SU-DHL-6 (cell line): ENCODE data around the gene CAMKK2.
"Not testable (repeated sequence)": the region's sequence is repeated elsewhere in the genome, so short reads cannot be mapped to it uniquely, and the experiment has no call there.

Experiments used
- CTCF ChIP-seq: fragments of 200-600 bp; sonication (generic); IDR thresholded peaks from one replicate; pipeline ENCODE4 v1.5.1; 2017; ENCODE audit warnings: antibody characterized with exemption, mild to moderate bottlenecking, low read length, moderate library complexity; ENCODE audit not compliant: insufficient read depth, poor library complexity, severe bottlenecking
- EZH2phosphoT487 ChIP-seq: fragments of 200-600 bp; sonication (generic), shearing (Covaris generic); conservative IDR thresholded peaks from 2 replicates; pipeline ENCODE4 v1.6.1; 2018; ENCODE audit warnings: mild to moderate bottlenecking, antibody characterized with exemption, low read length, moderate library complexity, mixed read lengths

- not testable (repeated sequence) for TF ChIP-seq CTCF, EZH2phosphoT487
These were observed 1.9 kb upstream of the CAMKK2 start for GRCh38 chr12:121298411-121298810.
